GM12891 (cell line): ENCODE results near the gene PRSS27.
"Not testable (repeated sequence)": the region's sequence is repeated elsewhere in the genome, so short reads cannot be mapped to it uniquely, and the experiment has no call there.

Source experiments
- DNase-seq: peaks from one replicate; pipeline ENCODE4 v3.0.0; 2011; ENCODE audit warnings: low spot score; ENCODE audit not compliant: insufficient read length
- FAIRE-seq: peaks from 2 replicates; lab custom pipeline; 2011; peaks lifted over from hg19 to GRCh38; lab: Jason Lieb, UNC
- PAX5 ChIP-seq: IDR thresholded peaks from 2 replicates; pipeline ENCODE4 v1.6.1; 2011; ENCODE audit warnings: low read length, moderate library complexity, mild to moderate bottlenecking; ENCODE audit not compliant: insufficient read depth, severe bottlenecking
- POLR2A ChIP-seq: IDR thresholded peaks from 2 replicates; pipeline ENCODE4 v1.6.1; 2011; ENCODE audit warnings: low read depth, low read length, control low read depth
- POLR2AphosphoS5 ChIP-seq: IDR thresholded peaks from 2 replicates; pipeline ENCODE4 v1.6.1; 2011; ENCODE audit warnings: low read depth, low read length, control low read depth
- POU2F2 ChIP-seq: IDR thresholded peaks from 2 replicates; pipeline ENCODE4 v1.6.1; 2011; ENCODE audit warnings: low read depth, mild to moderate bottlenecking, control low read depth, low read length, moderate library complexity
- SPI1 ChIP-seq: IDR thresholded peaks from 2 replicates; pipeline ENCODE4 v1.6.1; 2011; ENCODE audit warnings: low read depth, low read length, control low read depth
- TAF1 ChIP-seq: IDR thresholded peaks from 2 replicates; pipeline ENCODE4 v1.6.1; 2011; ENCODE audit warnings: low read depth, low read length, control low read depth

The PRSS27 gene

GRCh38 chr16:2728034-2728433, 8.0 kb upstream of the PRSS27 start:
- TF ChIP-seq POLR2AphosphoS5 = no peak
- no peak for TF ChIP-seq PAX5
- no peak for TF ChIP-seq TAF1
- TF ChIP-seq SPI1 = no peak
- TF ChIP-seq POU2F2 = no peak
- no peak for TF ChIP-seq POLR2A
- DNase-seq = no peak
- FAIRE-seq = no peak

GRCh38 chr16:2726923-2727322, 6.9 kb upstream of the PRSS27 start:
- no peak for DNase-seq
- FAIRE-seq = no peak

GRCh38 chr16:2724816-2725348, 4.9 kb upstream of the PRSS27 start:
- TF ChIP-seq SPI1 = no peak
- no peak for TF ChIP-seq POU2F2
- TF ChIP-seq POLR2AphosphoS5 = no peak
- TF ChIP-seq TAF1 = no peak
- TF ChIP-seq PAX5 = no peak
- no peak for TF ChIP-seq POLR2A
- FAIRE-seq = no peak
- no peak for DNase-seq

More at GRCh38 chr16:2726923-2727322, 6.9 kb upstream of the PRSS27 start:
- TF ChIP-seq PAX5 (no peak), SPI1 (no peak), POLR2AphosphoS5 (no peak), POU2F2 (no peak), TAF1 (no peak), POLR2A (no peak)

- TF ChIP-seq POLR2AphosphoS5 (no peak), TAF1 (no peak), PAX5 (no peak), POU2F2 (no peak), SPI1 (no peak), POLR2A (no peak)
- FAIRE-seq = no peak
Measured at GRCh38 chr16:2724088-2724676, 4.2 kb upstream of the PRSS27 start.

GRCh38 chr16:2721634-2722173, 1.7 kb upstream of the PRSS27 start:
- DNase-seq, FAIRE-seq: not testable (repeated sequence)

More at GRCh38 chr16:2724088-2724676, 4.2 kb upstream of the PRSS27 start:
- DNase-seq = no peak

GRCh38 chr16:2720719-2721633, 952 bp upstream of the PRSS27 start:
- TF ChIP-seq POU2F2 = no peak
- 0 out of 2 replicates have a peak, but pooled peaks have one; percentile 31 for TF ChIP-seq POLR2AphosphoS5
- TF ChIP-seq TAF1 = 0 out of 2 replicates have a peak, but pooled peaks have one; percentile 23
- DNase-seq (peak; percentile 95), FAIRE-seq (peak; percentile 89)

- FAIRE-seq (no peak), DNase-seq (no peak)
- no peak for TF ChIP-seq POLR2A
- no peak for TF ChIP-seq PAX5
- no peak for TF ChIP-seq POU2F2
- TF ChIP-seq SPI1 = no peak
- TF ChIP-seq POLR2AphosphoS5 = no peak
- TF ChIP-seq TAF1 = no peak
Measured at GRCh38 chr16:2719328-2720063, 528 bp downstream of the PRSS27 start.

- FAIRE-seq = no peak
- no peak for TF ChIP-seq PAX5
- TF ChIP-seq POU2F2 = no peak
- TF ChIP-seq POLR2AphosphoS5 = no peak
- TF ChIP-seq SPI1 = no peak
- no peak for DNase-seq
Measured at GRCh38 chr16:2717383-2718263, 2.4 kb downstream of the PRSS27 start.

GRCh38 chr16:2716948-2717347, 3.1 kb downstream of the PRSS27 start:
- DNase-seq (no peak), FAIRE-seq (no peak)
- TF ChIP-seq PAX5 (no peak), SPI1 (no peak), POLR2AphosphoS5 (no peak), POLR2A (no peak), POU2F2 (no peak), TAF1 (no peak)
